Measurements from ENCODE around the gene ACY1. TPM values are rescaled to one million over a fixed set of nuclear protein-coding genes. Genes with fewer than 3 reads are reported as not detected.

Gene ACY1
- total RNA-seq, 1 donor from 2014 or later, result 59.4 TPM

DNA sequence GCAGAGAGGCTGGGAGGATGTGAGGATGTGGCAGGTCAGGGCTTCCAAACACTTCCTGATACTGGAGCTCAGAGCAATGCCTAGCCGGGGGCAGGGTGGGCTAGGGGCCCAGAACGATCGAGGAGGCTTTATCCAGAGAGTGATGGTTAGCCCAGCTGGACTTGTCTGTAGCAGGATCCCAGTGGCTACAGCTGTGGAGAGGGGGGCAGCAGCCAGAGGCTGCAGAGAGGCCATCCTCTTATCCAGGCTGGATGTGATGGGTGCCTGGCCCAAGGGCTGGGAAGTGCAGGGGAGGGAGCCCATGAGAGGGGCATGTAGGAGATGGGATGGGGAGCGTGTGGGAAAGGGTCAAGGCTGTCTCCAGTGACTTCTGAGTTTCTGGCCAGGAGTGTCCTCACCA is 36.5 kb upstream of the ACY1 start:
- Histone ChIP-seq H3K4me3 (ENCODE audit: low read depth, low read length) (no peak overlapping the region), H3K36me3 (ENCODE audit: control insufficient read depth, insufficient read depth, low read length) (no peaks in the 10 kb centered on the region), H3K27me3 (ENCODE audit: control insufficient read depth, insufficient read depth, low read length) (no peaks in the 10 kb centered on the region)
- no peak for TF ChIP-seq CTCF (IDR thresholded peaks at IDR 0.05; ENCODE audit: insufficient read depth, low read length, poor library complexity, severe bottlenecking)
- DNase-seq (ENCODE audit: low read depth), result no peak

DNA sequence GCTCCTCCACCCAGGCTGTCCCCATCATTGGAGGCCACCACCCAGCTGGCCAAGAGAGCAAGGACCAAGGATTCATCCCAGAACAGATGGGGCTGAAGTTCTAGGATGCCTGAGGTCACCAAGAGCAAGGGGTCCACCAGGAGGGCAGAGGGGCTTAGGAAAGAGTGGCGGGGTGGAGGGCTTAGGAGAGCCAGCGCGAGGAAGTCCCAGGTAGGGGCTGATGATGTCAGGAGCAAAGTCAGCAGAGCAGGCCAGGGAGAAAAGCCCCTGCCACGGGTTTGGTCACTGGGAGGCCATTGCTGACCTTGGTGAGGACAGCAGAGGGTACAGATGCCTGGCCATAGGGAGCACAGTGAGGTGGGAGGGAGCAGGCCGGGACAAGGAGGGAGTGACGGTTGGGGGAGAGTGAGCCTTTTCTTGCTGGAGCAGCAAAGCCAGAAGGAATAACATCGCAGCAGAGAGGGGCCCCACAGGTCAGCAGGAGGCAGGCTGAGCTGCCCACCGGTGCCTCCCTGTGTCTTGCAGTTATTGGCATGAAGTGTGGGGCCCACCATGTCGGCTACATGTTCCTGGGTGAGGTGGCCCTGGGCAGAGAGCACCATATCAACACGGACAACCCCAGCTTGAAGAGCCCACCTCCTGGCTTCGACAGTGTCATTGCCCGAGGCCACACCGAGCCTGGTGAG is 36.0 kb upstream of the ACY1 start:
- no peaks in the 10 kb centered on the region for H3K27me3 ChIP-seq (ENCODE audit: control insufficient read depth, insufficient read depth, low read length)
- no peak overlapping the region for H3K4me3 ChIP-seq (ENCODE audit: low read depth, low read length)
- no peak for DNase-seq (ENCODE audit: low read depth)
- no peak for TF ChIP-seq CTCF (IDR thresholded peaks at IDR 0.05; ENCODE audit: insufficient read depth, low read length, poor library complexity, severe bottlenecking)
- H3K36me3 ChIP-seq (ENCODE audit: control insufficient read depth, insufficient read depth, low read length), result no peaks in the 10 kb centered on the region

DNA sequence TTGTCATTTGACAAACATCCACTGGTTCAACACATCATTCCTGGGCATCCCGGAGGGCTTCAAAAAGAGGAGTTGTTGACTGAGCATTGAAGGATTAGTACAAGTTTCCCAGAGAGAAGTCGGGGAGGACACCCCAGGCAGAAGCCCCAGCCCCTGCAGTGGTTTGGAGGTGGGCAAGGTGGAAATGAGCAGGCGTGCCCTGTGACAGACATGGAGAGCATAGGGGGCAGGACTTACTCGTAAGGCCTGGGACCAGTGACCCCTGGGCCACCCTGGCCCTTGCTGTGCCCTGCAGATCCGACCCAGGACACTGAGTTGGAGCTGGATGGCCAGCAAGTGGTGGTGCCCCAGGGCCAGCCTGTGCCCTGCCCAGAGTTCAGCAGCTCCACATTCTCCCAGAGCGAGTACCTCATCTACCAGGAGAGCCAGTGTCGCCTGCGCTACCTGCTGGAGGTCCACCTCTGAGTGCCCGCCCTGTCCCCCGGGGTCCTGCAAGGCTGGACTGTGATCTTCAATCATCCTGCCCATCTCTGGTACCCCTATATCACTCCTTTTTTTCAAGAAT is 35.2 kb upstream of the ACY1 start:
- H3K4me3 ChIP-seq (ENCODE audit: low read depth, low read length), result no peak overlapping the region
- DNase-seq (ENCODE audit: low read depth), result no peak
- no peak for TF ChIP-seq CTCF (IDR thresholded peaks at IDR 0.05; ENCODE audit: insufficient read depth, low read length, poor library complexity, severe bottlenecking)
- H3K36me3 ChIP-seq (ENCODE audit: control insufficient read depth, insufficient read depth, low read length), result no peaks in the 10 kb centered on the region
- H3K27me3 ChIP-seq (ENCODE audit: control insufficient read depth, insufficient read depth, low read length), result no peaks in the 10 kb centered on the region

GRCh38 chr3:51949121-51949520 is 34.2 kb upstream of the ACY1 start:
- TF ChIP-seq CTCF (IDR thresholded peaks at IDR 0.05; ENCODE audit: insufficient read depth, low read length, poor library complexity, severe bottlenecking), result no peak
- Histone ChIP-seq H3K4me3 (ENCODE audit: low read depth, low read length) (no peak overlapping the region), H3K27me3 (ENCODE audit: control insufficient read depth, insufficient read depth, low read length) (peaks cover 4% of the 10 kb centered on the region), H3K36me3 (ENCODE audit: control insufficient read depth, insufficient read depth, low read length) (no peaks in the 10 kb centered on the region)
- no peak for DNase-seq (ENCODE audit: low read depth)

GRCh38 chr3:51950899-51951298 is 32.4 kb upstream of the ACY1 start:
- Histone ChIP-seq H3K27me3 (ENCODE audit: control insufficient read depth, insufficient read depth, low read length) (peaks cover 11% of the 10 kb centered on the region), H3K36me3 (ENCODE audit: control insufficient read depth, insufficient read depth, low read length) (no peaks in the 10 kb centered on the region), H3K4me3 (ENCODE audit: low read depth, low read length) (no peak overlapping the region)
- no peak for DNase-seq (ENCODE audit: low read depth)
- TF ChIP-seq CTCF (IDR thresholded peaks at IDR 0.05; ENCODE audit: insufficient read depth, low read length, poor library complexity, severe bottlenecking), result no peak

- DNase-seq (ENCODE audit: low read depth), result no peak
- no peak for TF ChIP-seq CTCF (IDR thresholded peaks at IDR 0.05; ENCODE audit: insufficient read depth, low read length, poor library complexity, severe bottlenecking)
- Histone ChIP-seq H3K4me3 (ENCODE audit: low read depth, low read length) (no peak overlapping the region), H3K36me3 (ENCODE audit: control insufficient read depth, insufficient read depth, low read length) (no peaks in the 10 kb centered on the region), H3K27me3 (ENCODE audit: control insufficient read depth, insufficient read depth, low read length) (peaks cover 11% of the 10 kb centered on the region)
Measured at GRCh38 chr3:51953445-51953844, 29.9 kb upstream of the ACY1 start.
